Heart left ventricle (tissue), 16 donors: ENCODE data around the gene METTL25. TPM values are rescaled to one million over a fixed set of nuclear protein-coding genes. Genes with fewer than 3 reads are reported as not detected.

Experiments used
- ATAC-seq, 4 donors: fragments of 200-7000 bp; cut with Tn5 transposase; one replicate each; pipeline ENCODE4 v1.9.1; 2020 to 2022; ENCODE audit warnings: moderate library complexity in 4 of 4, mild to moderate bottlenecking in 3 of 4, moderate number of reproducible peaks in 1 of 4
- DNase-seq, 5 donors: peaks; one replicate each; pipeline ENCODE4 v3.0.0-alpha.2; 2020
- H3K27ac ChIP-seq, 12 donors: fragments of 200-600 bp; sonication (generic) in 4 of 12; one replicate each; pipeline versions ENCODE4 v1.5.0 to v1.8.0; 2016 to 2022; ENCODE audit warnings: mild to moderate bottlenecking in 2 of 12
- H3K27me3 ChIP-seq, 9 donors: fragments of 200-600 bp; sonication (generic) in 2 of 9; one replicate each; pipeline versions ENCODE4 v1.5.1 to v1.8.0; 2016 to 2022; ENCODE audit warnings: mild to moderate bottlenecking in 3 of 9
- H3K36me3 ChIP-seq, 9 donors: fragments of 200-600 bp; sonication (generic) in 2 of 9; one replicate each; pipeline versions ENCODE4 v1.5.0 to v1.8.0; 2018 to 2022; ENCODE audit warnings: mild to moderate bottlenecking in 2 of 9
- H3K4me1 ChIP-seq, 12 donors: fragments of 200-600 bp; sonication (generic) in 4 of 12; one replicate each; pipeline versions ENCODE4 v1.5.0 to v1.8.0; 2016 to 2022; ENCODE audit warnings: mild to moderate bottlenecking in 3 of 12
- H3K4me3 ChIP-seq, 12 donors: fragments of 200-600 bp; sonication (generic) in 4 of 12; one replicate each; pipeline versions ENCODE4 v1.5.0 to v1.8.0; 2017 to 2022; ENCODE audit warnings: mild to moderate bottlenecking in 9 of 12, moderate library complexity in 4 of 12
- H3K9me3 ChIP-seq, 12 donors: fragments of 200-600 bp; sonication (generic) in 4 of 12; one replicate each; pipeline versions ENCODE4 v1.5.0 to v1.8.0; 2016 to 2022; ENCODE audit warnings: mild to moderate bottlenecking in 1 of 12
- CTCF ChIP-seq, 12 donors: fragments of 200-600 bp; sonication (generic) in 4 of 12; IDR thresholded peaks; one replicate each; pipeline versions ENCODE4 v1.5.0 to v1.8.0; 2018 to 2022; ENCODE audit warnings: antibody characterized with exemption in 12 of 12, mild to moderate bottlenecking in 5 of 12
- POLR2A ChIP-seq, 2 donors: fragments of 450-650 bp; IDR thresholded peaks; one replicate each; pipeline ENCODE4 v1.6.1; 2017; ENCODE audit warnings: antibody characterized with exemption in 2 of 2, mild to moderate bottlenecking in 2 of 2, moderate library complexity in 2 of 2
- WGBS, 4 donors: extraction: QIAGEN DNeasy Blood & Tissue Kit in 2 of 4; methylation state at CpG; one replicate each; pipeline versions ENCODE4 v1.1.5 to v1.1.7; 2013 to 2018; 5-methylcytosine and 5-hydroxymethylcytosine counted together
- intact Hi-C, 10 donors: fragments of 100-400 bp; cut with DNase I; formaldehyde crosslinking; loops; one replicate each; pipeline versions ENCODE4 v1.11.1 to v1.14.2; 2022
- polyA plus RNA-seq, 2 donors: library from polyadenylated mRNA; stranded (reverse); fragments of 200-250 nt; gene quantifications; one replicate each; pipeline ENCODE4 v1.2.3, GENCODE V29; 2013
- total RNA-seq, 9 donors: library from RNA; depleted of rRNA in 2 of 9; stranded (reverse); fragments of >200 nt in 2 of 9; fragmentation: NEBNext Ultra II Directional in 3 of 9; extraction: Animal tissue kit (Norgen Biotek cat#: 25700) in 3 of 9; gene quantifications; one replicate each; pipeline versions ENCODE4 v1.1.0 to v1.2.4, GENCODE V29; 2016 to 2023
- donor health status: ischemic (EF 13 %, LVEDD 7.1; RV severe dilation, severe dysfunction).
- donor health status: healthy with polysubstance abuse.
- donor health status: DM: no; HTN: yes; CAD: no.
- donor health status: DM: no; HTN: no; CAD: no.
- donor health status: ischemic (EF 25% LVEDD 6.9; RV normal size, moderate dysfunction).
- donor health status: ischemic (EF 25% LVEDD 5.7; RV mildly dilated, moderate dysfunction).
- donor health status: healthy.
- donor health status: DM: yes; HTN: yes; CAD: no.
- donor health status: ischemic (EF 35%, LVEDD 5.7; RV mildly dilated, moderate dysfunction).
- donor health status: nonischemic (EF 11% LVEDD 7.7; RV severe dilation, severe dysfunction).
- donor health status: DM: yes; HTN: yes; CAD: no.
- donor health status: PGD.
- donor health status: ischemic (EF 29% LVEDD 5.4; RV normal size, mild dysfunction).
- donor health status: nonischemic (EF 23%, LVEDD 6.1; RV moderate dilation, normal function).

The METTL25 gene
- total and polyA plus RNA-seq, 11 donors, result 2.2 to 19.6 (median 11.5) TPM

- WGBS, 4 donors, result 79 to 87% (median 81%) methylated on average over 2 of the region's 2 CpGs
- intact Hi-C loops, result no loop called here
- TF ChIP-seq POLR2A (IDR thresholded peaks at IDR 0.05), result no peak
- TF ChIP-seq CTCF (IDR thresholded peaks at IDR 0.05), result no peak
- Histone ChIP-seq H3K36me3 (no peaks in the 10 kb centered on the region), H3K4me1 (no peaks in the 10 kb centered on the region), H3K27me3 (no peaks in the 10 kb centered on the region), H3K4me3 (no peak overlapping the region), H3K27ac (no peak overlapping the region), H3K9me3 (no peaks in the 10 kb centered on the region)
- DNase-seq (no peak), ATAC-seq (no peak)
These were observed 66.9 kb downstream of the METTL25 start for GRCh38 chr12:82425241-82425640.

- Histone ChIP-seq H3K4me3 (no peak overlapping the region), H3K4me1 (no peaks in the 10 kb centered on the region), H3K36me3 (peaks cover 0 to 3% (median 0%) of the 10 kb centered on the region in 9 donors), H3K9me3 (peaks cover 0 to 5% (median 0%) of the 10 kb centered on the region in 12 donors), H3K27ac (no peak overlapping the region), H3K27me3 (no peaks in the 10 kb centered on the region)
- no peak for ATAC-seq
- intact Hi-C loops, result no loop called here
- TF ChIP-seq CTCF (IDR thresholded peaks at IDR 0.05), result no peak
- no peak for TF ChIP-seq POLR2A (IDR thresholded peaks at IDR 0.05)
- DNase-seq, result no peak
- 34 to 51% (median 45%) methylated on average over 4 of the region's 4 CpGs for WGBS, 4 donors
These were observed 67.8 kb downstream of the METTL25 start for GRCh38 chr12:82426081-82426480.

GRCh38 chr12:82426586-82426985 is 68.3 kb downstream of the METTL25 start:
- Histone ChIP-seq H3K36me3 (peaks cover 0 to 8% (median 0%) of the 10 kb centered on the region in 9 donors), H3K9me3 (peaks cover 0 to 5% (median 0%) of the 10 kb centered on the region in 12 donors), H3K27me3 (no peaks in the 10 kb centered on the region), H3K4me3 (no peak overlapping the region), H3K27ac (no peak overlapping the region), H3K4me1 (no peaks in the 10 kb centered on the region)
- intact Hi-C loops, result no loop called here
- no peak for TF ChIP-seq POLR2A (IDR thresholded peaks at IDR 0.05)
- TF ChIP-seq CTCF (IDR thresholded peaks at IDR 0.05), result no peak
- no peak for ATAC-seq
- 95 to 100% (median 98%) methylated on average over 2 of the region's 2 CpGs for WGBS, 4 donors
- no peak for DNase-seq

GRCh38 chr12:82430541-82431145 is 72.3 kb downstream of the METTL25 start:
- DNase-seq (no peak), ATAC-seq (no peak)
- Histone ChIP-seq H3K36me3 (peaks cover 0 to 20% (median 0%) of the 10 kb centered on the region in 9 donors), H3K4me1 (no peaks in the 10 kb centered on the region), H3K27me3 (no peaks in the 10 kb centered on the region), H3K4me3 (no peak overlapping the region), H3K27ac (no peak overlapping the region), H3K9me3 (peaks cover 0 to 5% (median 0%) of the 10 kb centered on the region in 12 donors)
- 74 to 85% (median 80%) methylated on average over 3 of the region's 3 CpGs for WGBS, 4 donors
- intact Hi-C loops, result no loop called here
- TF ChIP-seq POLR2A (IDR thresholded peaks at IDR 0.05) (no peak), CTCF (IDR thresholded peaks at IDR 0.05) (no peak)
